DND-41 (cell line): Measurements from ENCODE around the gene BICC1.

Experiments
- CTCF ChIP-seq: IDR thresholded peaks from 2 replicates; pipeline ENCODE4 v1.5.1; 2012; ENCODE audit warnings: borderline replicate concordance, low read length, moderate library complexity, mild to moderate bottlenecking; ENCODE audit not compliant: poor library complexity, severe bottlenecking; ENCODE audit errors: extremely low read depth
- EZH2 ChIP-seq: IDR thresholded peaks from 3 replicates; pipeline ENCODE4 v1.6.1; 2012; ENCODE audit warnings: borderline replicate concordance, low read depth, mild to moderate bottlenecking, moderate library complexity, low read length, inconsistent platforms; ENCODE audit not compliant: severe bottlenecking

GRCh38 chr10:58780476-58780875, 267.8 kb downstream of the BICC1 start:
- TF ChIP-seq CTCF (no peak), EZH2 (no peak)
